Prostate gland (tissue), 2 donors: ENCODE data around the gene ABCC6.
"Not testable (repeated sequence)": the region's sequence is repeated elsewhere in the genome, so short reads cannot be mapped to it uniquely, and the experiment has no call there.

Experiments used
- POLR2A ChIP-seq: fragments of 450-650 bp; IDR thresholded peaks from one replicate; pipeline ENCODE4 v1.6.1; 2016; ENCODE audit warnings: antibody characterized with exemption, mild to moderate bottlenecking
- TF ChIP-seq, protein P1 (sequence below), 4 experiments: fragments of 200-600 bp in 2 of 4; fragments of 450-650 bp in 2 of 4; sonication (generic) in 2 of 4; IDR thresholded peaks; 1 replicate in 3 of 4; 2 replicates in 1 of 4; pipeline ENCODE4 v1.5.1; 2016 to 2019; ENCODE audit warnings: antibody characterized with exemption in 4 of 4, mild to moderate bottlenecking in 2 of 4, moderate library complexity in 2 of 4

DNA sequence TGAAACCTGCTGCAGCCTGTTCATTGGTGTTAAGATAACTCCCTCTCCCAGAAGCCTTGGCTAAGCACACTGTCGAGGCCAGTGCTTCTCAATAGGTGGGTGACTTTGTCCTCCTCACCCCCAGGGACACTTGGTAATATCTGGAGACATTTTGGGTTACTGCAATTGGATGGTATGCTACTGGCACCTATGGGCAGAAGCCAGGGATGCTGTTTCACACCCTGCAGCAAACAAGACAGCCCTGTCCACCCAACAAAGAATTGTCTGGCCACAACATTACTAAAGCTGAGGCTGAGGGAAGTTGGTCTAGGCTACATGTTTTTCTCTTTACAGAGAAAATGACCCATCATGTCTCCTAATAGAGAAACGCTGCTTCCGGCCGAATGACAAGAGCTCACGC lies 4.9 kb downstream of the ABCC6 start:
- TF ChIP-seq POLR2A, result not testable (repeated sequence)
- TF ChIP-seq, protein P1, sequence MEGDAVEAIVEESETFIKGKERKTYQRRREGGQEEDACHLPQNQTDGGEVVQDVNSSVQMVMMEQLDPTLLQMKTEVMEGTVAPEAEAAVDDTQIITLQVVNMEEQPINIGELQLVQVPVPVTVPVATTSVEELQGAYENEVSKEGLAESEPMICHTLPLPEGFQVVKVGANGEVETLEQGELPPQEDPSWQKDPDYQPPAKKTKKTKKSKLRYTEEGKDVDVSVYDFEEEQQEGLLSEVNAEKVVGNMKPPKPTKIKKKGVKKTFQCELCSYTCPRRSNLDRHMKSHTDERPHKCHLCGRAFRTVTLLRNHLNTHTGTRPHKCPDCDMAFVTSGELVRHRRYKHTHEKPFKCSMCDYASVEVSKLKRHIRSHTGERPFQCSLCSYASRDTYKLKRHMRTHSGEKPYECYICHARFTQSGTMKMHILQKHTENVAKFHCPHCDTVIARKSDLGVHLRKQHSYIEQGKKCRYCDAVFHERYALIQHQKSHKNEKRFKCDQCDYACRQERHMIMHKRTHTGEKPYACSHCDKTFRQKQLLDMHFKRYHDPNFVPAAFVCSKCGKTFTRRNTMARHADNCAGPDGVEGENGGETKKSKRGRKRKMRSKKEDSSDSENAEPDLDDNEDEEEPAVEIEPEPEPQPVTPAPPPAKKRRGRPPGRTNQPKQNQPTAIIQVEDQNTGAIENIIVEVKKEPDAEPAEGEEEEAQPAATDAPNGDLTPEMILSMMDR (IDR thresholded peaks at IDR 0.05), result not testable (repeated sequence)
